Endometrium (tissue), 2 donors: ENCODE measurements around the gene RHO.

Source experiments
- FAIRE-seq: peaks from 2 replicates; lab custom pipeline; 2012; peaks lifted over from hg19 to GRCh38; lab: Jason Lieb, UNC
- donor health status: control.
- donor health status: control.

RHO gene

DNA sequence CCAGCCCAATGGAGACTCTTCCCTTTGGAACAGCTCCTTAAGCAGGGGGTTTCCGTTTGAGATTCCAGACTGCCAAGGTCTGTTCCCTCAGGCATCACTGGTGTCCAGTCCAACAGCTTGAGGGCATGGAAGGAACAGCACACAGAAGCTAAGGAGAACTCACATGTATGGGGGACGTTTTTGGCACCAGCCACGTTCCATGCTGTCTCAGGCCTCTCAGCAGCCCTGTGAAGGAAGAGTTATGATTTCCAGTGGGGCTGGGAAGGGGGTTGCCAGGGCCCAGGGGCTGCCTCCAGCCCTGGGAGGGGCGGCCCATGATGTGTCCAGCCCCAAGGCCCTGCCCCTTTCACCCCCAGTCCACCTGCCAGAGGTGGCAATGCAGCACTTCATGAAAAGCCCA, 7.5 kb upstream of the RHO start:
- FAIRE-seq = no peak

DNA sequence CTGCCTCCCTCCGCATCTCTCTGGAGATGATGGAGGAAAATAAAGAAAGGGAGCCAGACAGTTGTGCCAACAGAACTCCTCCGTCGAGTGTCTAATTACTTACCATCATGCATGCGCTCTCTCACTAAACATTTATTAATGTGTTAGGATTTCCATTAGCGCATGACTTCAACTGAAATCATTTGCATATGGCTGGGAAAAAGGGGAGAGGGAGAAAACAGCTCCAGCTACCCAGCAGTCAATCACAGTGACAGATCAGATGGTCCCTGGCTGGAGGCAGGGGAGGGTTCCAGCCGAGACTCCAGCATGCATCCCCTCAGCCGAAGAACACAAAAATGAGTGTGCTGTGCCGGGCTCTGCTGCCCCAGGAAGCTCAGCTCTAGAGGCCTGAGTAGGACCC, 6.8 kb upstream of the RHO start:
- FAIRE-seq = no peak

DNA sequence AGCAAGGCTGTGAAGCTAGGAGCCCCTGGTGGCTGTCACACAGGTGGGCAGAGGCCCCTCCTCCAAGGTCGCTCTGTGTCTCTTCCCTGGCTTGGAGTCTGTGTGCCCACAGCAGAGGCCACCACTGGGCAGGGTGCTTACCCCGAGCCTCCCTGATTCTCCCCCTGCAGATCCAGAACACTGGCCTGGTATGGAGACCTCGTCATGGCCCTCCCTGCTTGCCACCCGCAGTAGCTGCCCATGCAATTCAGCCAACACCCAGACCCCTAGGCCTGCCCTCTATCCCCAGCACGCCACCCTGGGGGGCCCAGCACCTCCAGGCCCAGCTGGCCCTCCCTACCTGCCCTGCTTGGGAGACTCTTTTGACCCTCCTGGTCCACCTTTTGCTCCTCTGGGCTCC, 5.5 kb upstream of the RHO start:
- FAIRE-seq = no peak

DNA sequence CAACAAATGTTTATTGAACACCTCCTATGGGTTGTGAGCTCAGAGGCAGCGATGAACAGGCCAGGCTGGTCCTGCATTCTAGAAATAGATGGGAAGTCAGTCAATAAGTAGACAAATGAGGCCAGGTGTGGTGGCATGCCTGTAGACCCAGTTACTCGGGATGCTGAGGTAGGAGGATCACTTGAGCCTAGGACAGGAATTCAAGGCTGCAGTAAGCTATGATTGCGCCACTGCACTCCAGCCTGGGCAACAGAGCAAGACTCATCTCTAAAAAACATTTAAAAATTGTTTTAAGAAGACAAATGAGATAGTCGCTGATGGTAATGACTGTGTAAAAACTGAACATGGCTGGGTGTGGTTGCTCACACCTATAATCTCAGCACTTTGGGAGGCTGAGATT, 4.4 kb upstream of the RHO start:
- no peak for FAIRE-seq

DNA sequence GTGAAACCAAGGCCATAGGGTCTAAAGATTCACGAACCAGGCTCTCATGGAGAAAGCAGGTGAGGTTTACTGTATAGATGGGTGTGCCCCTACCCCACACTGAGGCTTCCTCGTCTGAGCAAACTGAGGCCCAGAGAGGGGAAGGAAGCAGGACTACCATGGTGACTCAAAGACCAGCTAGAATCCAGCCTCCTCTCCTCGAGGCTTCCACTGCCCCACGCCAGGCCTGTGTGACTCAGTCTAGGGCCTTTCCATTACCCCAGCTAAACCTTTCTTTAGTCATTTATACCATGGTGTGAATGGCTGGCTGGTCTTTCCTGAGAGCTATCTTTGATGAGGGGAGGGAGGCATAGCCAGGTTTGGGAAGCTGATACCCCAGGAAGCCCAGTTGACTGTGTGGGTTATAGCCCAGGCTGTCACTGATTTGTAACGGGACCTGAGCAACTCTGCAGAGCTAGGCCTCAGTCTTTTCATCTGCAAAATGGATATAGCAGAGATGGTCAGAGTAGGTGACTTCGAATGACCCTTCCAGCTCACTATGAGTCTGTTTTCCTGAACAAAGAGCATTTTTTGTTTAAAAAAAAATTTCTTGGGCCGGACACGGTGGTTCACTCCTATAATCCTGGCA, 3.0 kb upstream of the RHO start:
- no peak for FAIRE-seq

DNA sequence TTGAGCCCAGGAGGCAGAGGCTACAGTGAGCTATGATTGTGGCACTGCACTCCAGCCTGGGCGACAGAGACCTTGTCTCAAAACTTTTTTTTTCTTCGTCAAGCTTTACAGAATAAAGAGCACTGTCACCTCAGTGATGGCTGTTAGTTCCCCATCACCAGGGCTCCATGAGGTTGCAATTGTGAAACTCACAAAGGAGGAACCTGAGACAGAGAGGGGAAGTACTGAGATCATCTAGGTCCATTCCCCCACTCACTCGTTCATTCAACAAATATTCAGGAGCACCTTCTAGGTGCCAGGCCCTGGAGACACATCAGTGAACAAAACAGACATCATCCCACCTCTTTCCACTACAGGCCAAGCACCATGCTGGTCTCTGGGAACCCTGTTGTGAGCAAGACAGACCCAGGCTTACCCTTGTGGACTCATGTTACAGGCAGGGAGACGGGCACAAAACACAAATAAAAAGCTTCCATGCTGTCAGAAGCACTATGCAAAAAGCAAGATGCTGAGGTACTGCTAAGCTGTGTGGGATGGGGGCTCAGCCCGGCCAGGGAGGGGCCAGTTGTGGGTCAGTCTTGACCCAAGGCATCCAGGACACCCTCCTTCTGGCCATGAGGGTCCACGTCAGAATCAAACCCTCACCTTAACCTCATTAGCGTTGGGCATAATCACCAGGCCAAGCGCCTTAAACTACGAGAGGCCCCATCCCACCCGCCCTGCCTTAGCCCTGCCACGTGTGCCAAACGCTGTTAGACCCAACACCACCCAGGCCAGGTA, 2.1 kb upstream of the RHO start:
- no peak for FAIRE-seq

DNA sequence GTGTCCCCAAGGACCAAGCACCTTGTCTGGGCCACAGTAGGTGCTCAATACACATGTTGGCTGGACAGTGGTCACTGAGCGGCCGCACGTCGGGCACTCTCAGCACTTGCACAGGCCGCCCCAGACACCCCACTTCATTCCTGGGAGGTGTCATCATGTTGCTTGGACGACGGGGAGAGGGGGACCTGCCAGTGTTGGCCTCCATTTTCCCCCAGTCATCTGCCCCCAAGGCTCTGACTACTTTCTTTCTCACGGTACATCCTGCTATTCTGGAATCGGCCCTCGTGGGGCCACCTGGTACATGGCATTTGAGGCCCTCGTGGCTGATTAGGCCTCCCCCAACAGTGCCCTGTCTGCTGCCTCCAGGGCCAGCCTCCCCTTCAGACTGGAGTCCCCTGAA, 1.2 kb upstream of the RHO start:
- no peak for FAIRE-seq

DNA sequence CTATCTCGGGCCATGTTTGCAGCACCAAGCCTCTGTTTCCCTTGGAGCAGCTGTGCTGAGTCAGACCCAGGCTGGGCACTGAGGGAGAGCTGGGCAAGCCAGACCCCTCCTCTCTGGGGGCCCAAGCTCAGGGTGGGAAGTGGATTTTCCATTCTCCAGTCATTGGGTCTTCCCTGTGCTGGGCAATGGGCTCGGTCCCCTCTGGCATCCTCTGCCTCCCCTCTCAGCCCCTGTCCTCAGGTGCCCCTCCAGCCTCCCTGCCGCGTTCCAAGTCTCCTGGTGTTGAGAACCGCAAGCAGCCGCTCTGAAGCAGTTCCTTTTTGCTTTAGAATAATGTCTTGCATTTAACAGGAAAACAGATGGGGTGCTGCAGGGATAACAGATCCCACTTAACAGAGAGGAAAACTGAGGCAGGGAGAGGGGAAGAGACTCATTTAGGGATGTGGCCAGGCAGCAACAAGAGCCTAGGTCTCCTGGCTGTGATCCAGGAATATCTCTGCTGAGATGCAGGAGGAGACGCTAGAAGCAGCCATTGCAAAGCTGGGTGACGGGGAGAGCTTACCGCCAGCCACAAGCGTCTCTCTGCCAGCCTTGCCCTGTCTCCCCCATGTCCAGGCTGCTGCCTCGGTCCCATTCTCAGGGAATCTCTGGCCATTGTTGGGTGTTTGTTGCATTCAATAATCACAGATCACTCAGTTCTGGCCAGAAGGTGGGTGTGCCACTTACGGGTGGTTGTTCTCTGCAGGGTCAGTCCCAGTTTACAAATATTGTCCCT, 1.2 kb downstream of the RHO start:
- FAIRE-seq = no peak

DNA sequence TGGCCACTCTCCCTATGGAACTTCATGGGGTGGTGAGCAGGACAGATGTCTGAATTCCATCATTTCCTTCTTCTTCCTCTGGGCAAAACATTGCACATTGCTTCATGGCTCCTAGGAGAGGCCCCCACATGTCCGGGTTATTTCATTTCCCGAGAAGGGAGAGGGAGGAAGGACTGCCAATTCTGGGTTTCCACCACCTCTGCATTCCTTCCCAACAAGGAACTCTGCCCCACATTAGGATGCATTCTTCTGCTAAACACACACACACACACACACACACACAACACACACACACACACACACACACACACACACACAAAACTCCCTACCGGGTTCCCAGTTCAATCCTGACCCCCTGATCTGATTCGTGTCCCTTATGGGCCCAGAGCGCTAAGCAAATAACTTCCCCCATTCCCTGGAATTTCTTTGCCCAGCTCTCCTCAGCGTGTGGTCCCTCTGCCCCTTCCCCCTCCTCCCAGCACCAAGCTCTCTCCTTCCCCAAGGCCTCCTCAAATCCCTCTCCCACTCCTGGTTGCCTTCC, 1.9 kb downstream of the RHO start:
- FAIRE-seq = no peak

DNA sequence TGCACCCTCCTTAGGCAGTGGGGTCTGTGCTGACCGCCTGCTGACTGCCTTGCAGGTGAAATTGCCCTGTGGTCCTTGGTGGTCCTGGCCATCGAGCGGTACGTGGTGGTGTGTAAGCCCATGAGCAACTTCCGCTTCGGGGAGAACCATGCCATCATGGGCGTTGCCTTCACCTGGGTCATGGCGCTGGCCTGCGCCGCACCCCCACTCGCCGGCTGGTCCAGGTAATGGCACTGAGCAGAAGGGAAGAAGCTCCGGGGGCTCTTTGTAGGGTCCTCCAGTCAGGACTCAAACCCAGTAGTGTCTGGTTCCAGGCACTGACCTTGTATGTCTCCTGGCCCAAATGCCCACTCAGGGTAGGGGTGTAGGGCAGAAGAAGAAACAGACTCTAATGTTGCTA, 2.4 kb downstream of the RHO start:
- no peak for FAIRE-seq

DNA sequence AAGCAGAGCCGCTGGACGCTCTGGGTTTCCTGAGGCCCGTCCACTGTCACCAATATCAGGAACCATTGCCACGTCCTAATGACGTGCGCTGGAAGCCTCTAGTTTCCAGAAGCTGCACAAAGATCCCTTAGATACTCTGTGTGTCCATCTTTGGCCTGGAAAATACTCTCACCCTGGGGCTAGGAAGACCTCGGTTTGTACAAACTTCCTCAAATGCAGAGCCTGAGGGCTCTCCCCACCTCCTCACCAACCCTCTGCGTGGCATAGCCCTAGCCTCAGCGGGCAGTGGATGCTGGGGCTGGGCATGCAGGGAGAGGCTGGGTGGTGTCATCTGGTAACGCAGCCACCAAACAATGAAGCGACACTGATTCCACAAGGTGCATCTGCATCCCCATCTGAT, 3.3 kb downstream of the RHO start:
- no peak for FAIRE-seq

DNA sequence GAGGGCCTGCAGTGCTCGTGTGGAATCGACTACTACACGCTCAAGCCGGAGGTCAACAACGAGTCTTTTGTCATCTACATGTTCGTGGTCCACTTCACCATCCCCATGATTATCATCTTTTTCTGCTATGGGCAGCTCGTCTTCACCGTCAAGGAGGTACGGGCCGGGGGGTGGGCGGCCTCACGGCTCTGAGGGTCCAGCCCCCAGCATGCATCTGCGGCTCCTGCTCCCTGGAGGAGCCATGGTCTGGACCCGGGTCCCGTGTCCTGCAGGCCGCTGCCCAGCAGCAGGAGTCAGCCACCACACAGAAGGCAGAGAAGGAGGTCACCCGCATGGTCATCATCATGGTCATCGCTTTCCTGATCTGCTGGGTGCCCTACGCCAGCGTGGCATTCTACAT, 3.8 kb downstream of the RHO start:
- FAIRE-seq = no peak

DNA sequence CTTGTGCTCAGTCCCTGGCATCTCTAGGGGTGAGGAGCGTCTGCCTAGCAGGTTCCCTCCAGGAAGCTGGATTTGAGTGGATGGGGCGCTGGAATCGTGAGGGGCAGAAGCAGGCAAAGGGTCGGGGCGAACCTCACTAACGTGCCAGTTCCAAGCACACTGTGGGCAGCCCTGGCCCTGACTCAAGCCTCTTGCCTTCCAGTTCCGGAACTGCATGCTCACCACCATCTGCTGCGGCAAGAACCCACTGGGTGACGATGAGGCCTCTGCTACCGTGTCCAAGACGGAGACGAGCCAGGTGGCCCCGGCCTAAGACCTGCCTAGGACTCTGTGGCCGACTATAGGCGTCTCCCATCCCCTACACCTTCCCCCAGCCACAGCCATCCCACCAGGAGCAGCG, 5.0 kb downstream of the RHO start:
- FAIRE-seq = no peak

DNA sequence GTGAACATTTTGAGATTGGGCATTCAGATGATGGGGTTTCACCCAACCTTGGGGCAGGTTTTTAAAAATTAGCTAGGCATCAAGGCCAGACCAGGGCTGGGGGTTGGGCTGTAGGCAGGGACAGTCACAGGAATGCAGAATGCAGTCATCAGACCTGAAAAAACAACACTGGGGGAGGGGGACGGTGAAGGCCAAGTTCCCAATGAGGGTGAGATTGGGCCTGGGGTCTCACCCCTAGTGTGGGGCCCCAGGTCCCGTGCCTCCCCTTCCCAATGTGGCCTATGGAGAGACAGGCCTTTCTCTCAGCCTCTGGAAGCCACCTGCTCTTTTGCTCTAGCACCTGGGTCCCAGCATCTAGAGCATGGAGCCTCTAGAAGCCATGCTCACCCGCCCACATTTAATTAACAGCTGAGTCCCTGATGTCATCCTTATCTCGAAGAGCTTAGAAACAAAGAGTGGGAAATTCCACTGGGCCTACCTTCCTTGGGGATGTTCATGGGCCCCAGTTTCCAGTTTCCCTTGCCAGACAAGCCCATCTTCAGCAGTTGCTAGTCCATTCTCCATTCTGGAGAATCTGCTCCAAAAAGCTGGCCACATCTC, 6.1 kb downstream of the RHO start:
- FAIRE-seq = no peak

DNA sequence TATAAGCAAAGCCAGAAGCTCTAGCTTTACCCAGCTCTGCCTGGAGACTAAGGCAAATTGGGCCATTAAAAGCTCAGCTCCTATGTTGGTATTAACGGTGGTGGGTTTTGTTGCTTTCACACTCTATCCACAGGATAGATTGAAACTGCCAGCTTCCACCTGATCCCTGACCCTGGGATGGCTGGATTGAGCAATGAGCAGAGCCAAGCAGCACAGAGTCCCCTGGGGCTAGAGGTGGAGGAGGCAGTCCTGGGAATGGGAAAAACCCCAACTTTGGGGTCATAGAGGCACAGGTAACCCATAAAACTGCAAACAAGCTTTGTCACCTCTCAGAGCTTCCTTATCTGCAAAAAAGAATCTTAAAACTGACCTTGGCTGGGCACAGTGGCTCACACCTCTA, 6.6 kb downstream of the RHO start:
- no peak for FAIRE-seq

DNA sequence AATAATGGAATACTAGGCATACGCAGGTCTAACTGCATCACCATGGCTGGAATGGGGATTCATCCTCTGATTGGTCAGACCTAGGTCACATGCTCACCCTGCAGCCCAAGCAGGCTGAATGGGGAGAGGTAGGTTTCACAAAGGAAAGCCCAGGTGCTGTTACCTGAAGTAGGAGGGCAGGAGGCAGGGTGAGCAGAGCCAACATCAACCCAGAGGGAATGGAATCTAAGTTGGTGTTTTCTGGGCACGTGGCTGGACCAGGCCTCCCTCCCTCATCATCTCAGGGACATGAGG, 7.9 kb downstream of the RHO start:
- no peak for FAIRE-seq

DNA sequence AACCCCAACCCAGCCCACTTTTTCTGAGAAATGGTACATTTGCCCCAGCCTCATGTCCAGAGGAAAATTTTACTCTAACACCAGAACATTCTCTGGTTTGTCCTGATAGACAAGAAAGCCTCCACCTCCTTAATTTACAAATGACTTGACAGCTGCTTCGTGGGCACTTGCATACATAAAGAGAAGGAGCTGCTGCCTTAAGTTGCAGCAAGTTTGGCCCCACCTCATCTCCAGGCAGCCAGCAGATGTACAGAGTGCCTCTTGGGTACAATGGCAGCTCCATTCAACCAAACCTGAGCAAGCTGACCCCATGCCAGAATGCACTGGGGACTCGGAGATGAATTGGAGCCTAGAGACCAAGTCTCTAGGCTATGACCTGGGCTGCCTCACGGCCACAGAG, 8.4 kb downstream of the RHO start:
- no peak for FAIRE-seq

DNA sequence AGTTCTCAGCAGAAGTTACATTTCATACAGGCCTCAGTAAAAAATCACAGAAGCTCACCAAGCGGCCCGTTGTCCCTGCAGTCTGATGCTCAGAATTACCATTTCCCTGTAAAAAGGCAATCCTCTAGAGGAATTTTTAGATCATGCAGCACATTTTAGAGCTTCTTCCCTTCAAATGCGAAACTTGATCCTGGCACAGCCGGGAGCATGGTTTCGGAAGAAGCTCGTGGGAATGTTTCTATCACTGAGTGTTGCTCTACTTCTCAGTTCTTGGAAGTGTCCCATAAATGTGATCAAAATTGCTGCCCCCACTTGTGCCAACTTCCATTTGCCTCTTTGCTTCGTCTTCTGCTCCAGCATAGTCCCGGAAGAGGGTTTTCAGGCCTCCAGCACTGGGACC, 10.8 kb downstream of the RHO start:
- no peak for FAIRE-seq

DNA sequence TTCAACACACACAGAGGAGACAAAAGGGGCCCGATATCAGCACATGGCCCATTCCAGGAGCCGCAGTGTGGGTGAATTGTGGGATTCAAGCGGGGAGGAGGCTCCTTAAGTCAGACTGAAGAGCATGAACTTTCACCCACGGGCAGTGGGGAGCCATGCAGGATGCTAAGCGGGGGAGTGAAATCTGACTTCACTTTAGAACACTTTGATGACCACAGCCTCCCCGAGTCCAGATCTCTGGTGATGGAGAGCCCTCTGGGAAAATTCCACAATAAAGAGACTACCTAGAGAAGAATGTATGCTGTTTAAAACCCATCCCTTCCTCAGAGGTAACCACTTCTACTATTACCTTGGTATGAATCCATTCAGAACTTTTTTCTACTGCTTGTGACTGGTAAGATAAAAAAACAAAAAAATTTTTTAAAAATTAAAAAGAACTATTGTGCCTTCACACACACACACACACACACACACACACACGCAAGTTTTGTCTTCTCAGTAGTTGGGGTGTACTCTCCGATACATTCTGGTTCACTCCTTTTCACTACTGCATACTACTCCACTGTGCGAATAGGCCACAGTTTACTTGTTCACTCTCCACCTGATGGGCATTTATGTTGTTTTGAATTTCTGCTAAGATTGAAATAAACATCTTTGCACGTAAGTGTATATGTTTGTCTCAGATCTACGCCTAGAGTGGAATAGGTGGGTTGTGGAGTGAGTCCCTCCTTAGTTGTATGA, 12.5 kb downstream of the RHO start:
- FAIRE-seq = no peak

DNA sequence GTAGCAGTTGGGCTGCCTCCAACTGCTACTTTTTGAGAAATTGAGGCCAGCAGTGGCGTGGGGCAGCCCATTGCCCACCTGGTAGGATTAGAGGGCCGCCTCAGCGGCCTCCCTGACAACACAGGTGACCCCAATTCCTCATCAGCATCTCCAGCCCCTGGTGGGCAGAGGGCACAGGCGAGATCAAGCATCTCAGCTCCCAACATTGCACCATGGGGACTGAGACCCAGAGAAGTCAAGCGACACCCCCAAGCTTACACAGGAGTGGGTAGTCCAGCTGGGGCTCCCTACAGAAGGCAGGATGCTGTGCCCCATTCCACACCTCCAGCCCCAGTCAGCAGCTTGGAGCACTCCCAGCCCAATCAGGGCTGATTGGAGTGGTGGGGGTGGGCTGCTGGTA, 14.3 kb downstream of the RHO start:
- no peak for FAIRE-seq

DNA sequence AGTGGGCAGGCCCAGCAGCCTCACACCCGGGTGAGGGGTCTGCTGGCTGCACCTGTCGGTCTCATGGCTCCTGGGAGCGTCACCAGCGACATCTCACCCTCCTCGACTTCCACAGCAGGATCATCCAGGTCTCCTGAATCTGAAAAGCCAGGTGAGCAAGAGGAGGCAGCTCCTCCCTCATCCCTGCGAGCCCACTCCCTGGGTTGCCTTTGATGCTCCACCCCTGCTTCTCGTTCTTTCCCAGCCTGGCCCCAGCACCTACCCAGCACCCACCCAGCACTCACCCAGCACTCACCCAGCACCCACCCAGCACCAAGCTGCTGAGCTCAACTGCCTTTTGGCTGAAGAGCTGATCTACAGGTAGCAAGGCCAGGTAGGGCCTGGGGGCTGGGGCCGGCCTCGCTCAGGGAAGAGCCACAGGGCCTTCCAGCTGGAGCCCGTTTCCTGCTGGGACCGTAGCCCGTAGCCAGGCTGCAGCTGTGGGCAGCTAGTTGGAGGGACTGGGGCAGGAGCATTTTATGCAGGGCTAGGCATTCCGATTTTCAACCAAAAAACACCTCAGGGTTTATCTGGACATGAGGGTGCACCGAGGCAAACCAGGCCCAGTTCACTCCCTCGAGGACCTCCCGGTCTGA, 14.8 kb downstream of the RHO start, which contains the start of gene H1-8:
Gene H1-8 (plus strand): TSS at position 20 of the 635 bp plus-strand sequence. CDS start 44 bp downstream, at position 64.
- no peak for FAIRE-seq

DNA sequence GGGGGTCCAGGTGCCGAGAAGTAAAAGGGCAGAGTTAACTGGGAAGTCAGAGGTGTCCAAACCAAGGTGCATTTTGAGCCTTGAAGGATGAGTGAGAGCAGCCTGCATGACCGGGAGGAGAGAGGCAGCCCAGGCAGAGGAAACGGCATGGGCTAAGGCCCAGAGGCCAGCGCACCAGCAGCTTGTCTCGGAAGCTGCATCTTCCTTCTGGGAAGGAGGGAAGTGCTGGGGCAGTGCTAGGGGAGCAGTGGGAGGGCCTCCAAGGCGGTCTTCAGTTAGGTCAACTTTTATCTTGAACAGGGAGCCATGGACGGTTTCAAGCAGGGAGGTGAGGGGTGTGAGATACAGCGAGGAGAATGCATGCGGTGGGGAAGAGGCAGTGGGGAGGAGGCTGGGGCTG, 15.6 kb downstream of the RHO start:
- no peak for FAIRE-seq
